ENCODE measurements around the gene SOS1. TPM values are rescaled to one million over a fixed set of nuclear protein-coding genes. Genes with fewer than 3 reads are reported as not detected.

SOS1 gene
- total and polyA plus RNA-seq, 2 of the 13 experiments (the other 11 are each of a cell fraction or from before 2014, with no cell fraction given), result 20.8 to 60.4 TPM

DNA sequence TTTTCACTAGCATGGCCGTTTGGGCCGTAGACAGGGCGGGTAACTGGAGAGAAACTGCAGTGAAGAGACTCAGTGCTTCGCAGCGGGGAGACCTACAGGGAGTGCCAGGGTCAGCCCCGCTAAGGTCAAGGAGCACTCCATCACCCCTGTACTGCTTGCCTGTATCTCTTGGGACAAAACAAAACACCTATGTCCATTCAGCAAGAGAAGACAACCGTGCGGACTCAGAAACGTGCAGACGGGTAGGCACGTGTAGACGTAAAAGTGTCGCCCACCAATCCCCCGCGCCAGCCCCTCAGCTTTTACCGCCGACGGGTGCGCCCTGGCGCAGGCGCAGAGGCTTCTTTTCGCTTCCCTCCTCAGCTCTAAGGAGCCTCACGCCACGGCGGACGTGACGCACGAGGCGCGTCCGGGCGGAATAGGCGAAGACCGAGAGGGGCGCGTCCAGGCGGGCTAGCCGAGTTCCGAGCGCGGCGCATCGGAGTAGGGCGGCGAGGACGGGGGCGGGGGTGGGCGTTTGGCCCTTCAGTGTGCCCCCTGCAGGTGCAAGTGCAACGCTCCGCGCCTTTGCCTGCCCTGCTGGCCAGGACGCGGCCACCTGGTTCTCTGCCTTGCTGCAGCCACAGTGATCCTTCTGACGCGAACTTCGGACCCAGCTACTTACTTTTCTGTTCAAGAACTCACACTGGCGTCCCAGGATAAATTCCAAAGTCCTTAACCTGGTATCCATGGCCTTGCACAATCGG is 3.3 kb upstream of the SOS1 start (continued):
- TF ChIP-seq, protein P1, sequence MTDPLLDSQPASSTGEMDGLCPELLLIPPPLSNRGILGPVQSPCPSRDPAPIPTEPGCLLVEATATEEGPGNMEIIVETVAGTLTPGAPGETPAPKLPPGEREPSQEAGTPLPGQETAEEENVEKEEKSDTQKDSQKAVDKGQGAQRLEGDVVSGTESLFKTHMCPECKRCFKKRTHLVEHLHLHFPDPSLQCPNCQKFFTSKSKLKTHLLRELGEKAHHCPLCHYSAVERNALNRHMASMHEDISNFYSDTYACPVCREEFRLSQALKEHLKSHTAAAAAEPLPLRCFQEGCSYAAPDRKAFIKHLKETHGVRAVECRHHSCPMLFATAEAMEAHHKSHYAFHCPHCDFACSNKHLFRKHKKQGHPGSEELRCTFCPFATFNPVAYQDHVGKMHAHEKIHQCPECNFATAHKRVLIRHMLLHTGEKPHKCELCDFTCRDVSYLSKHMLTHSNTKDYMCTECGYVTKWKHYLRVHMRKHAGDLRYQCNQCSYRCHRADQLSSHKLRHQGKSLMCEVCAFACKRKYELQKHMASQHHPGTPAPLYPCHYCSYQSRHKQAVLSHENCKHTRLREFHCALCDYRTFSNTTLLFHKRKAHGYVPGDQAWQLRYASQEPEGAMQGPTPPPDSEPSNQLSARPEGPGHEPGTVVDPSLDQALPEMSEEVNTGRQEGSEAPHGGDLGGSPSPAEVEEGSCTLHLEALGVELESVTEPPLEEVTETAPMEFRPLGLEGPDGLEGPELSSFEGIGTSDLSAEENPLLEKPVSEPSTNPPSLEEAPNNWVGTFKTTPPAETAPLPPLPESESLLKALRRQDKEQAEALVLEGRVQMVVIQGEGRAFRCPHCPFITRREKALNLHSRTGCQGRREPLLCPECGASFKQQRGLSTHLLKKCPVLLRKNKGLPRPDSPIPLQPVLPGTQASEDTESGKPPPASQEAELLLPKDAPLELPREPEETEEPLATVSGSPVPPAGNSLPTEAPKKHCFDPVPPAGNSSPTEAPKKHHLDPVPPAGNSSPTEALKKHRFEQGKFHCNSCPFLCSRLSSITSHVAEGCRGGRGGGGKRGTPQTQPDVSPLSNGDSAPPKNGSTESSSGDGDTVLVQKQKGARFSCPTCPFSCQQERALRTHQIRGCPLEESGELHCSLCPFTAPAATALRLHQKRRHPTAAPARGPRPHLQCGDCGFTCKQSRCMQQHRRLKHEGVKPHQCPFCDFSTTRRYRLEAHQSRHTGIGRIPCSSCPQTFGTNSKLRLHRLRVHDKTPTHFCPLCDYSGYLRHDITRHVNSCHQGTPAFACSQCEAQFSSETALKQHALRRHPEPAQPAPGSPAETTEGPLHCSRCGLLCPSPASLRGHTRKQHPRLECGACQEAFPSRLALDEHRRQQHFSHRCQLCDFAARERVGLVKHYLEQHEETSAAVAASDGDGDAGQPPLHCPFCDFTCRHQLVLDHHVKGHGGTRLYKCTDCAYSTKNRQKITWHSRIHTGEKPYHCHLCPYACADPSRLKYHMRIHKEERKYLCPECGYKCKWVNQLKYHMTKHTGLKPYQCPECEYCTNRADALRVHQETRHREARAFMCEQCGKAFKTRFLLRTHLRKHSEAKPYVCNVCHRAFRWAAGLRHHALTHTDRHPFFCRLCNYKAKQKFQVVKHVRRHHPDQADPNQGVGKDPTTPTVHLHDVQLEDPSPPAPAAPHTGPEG (CRISPR knock-in tag; IDR thresholded peaks at IDR 0.05), result no peak
- TF ChIP-seq, protein P2, sequence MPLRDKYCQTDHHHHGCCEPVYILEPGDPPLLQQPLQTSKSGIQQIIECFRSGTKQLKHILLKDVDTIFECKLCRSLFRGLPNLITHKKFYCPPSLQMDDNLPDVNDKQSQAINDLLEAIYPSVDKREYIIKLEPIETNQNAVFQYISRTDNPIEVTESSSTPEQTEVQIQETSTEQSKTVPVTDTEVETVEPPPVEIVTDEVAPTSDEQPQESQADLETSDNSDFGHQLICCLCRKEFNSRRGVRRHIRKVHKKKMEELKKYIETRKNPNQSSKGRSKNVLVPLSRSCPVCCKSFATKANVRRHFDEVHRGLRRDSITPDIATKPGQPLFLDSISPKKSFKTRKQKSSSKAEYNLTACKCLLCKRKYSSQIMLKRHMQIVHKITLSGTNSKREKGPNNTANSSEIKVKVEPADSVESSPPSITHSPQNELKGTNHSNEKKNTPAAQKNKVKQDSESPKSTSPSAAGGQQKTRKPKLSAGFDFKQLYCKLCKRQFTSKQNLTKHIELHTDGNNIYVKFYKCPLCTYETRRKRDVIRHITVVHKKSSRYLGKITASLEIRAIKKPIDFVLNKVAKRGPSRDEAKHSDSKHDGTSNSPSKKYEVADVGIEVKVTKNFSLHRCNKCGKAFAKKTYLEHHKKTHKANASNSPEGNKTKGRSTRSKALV (CRISPR knock-in tag; IDR thresholded peaks at IDR 0.05), result peak; percentile 81; the same call in 1 of the 2 replicates
- TF ChIP-seq, protein P3, sequence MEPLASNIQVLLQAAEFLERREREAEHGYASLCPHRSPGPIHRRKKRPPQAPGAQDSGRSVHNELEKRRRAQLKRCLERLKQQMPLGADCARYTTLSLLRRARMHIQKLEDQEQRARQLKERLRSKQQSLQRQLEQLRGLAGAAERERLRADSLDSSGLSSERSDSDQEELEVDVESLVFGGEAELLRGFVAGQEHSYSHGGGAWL (CRISPR knock-in tag; IDR thresholded peaks at IDR 0.05), result peak; percentile 90
- TF ChIP-seq ATM (IDR thresholded peaks at IDR 0.05; ENCODE audit: borderline replicate concordance), result no peak
- TF ChIP-seq ZFP1 (CRISPR knock-in tag; IDR thresholded peaks at IDR 0.05), result peak; percentile 92; the same call in 1 of the 2 replicates
- TF ChIP-seq, protein P4, sequence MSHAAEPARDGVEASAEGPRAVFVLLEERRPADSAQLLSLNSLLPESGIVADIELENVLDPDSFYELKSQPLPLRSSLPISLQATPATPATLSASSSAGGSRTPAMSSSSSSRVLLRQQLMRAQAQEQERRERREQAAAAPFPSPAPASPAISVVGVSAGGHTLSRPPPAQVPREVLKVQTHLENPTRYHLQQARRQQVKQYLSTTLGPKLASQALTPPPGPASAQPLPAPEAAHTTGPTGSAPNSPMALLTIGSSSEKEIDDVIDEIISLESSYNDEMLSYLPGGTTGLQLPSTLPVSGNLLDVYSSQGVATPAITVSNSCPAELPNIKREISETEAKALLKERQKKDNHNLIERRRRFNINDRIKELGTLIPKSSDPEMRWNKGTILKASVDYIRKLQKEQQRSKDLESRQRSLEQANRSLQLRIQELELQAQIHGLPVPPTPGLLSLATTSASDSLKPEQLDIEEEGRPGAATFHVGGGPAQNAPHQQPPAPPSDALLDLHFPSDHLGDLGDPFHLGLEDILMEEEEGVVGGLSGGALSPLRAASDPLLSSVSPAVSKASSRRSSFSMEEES (CRISPR knock-in tag; IDR thresholded peaks at IDR 0.05), result no peak
- peak; percentile 91 for TF ChIP-seq NR2C2 (CRISPR knock-in tag; IDR thresholded peaks at IDR 0.05; ENCODE audit: borderline replicate concordance)
- TF ChIP-seq TMF1 (CRISPR knock-in tag; IDR thresholded peaks at IDR 0.05; ENCODE audit: low read depth), result no peak; the same call in 1 of the 2 replicates
- TF ChIP-seq, protein P5, sequence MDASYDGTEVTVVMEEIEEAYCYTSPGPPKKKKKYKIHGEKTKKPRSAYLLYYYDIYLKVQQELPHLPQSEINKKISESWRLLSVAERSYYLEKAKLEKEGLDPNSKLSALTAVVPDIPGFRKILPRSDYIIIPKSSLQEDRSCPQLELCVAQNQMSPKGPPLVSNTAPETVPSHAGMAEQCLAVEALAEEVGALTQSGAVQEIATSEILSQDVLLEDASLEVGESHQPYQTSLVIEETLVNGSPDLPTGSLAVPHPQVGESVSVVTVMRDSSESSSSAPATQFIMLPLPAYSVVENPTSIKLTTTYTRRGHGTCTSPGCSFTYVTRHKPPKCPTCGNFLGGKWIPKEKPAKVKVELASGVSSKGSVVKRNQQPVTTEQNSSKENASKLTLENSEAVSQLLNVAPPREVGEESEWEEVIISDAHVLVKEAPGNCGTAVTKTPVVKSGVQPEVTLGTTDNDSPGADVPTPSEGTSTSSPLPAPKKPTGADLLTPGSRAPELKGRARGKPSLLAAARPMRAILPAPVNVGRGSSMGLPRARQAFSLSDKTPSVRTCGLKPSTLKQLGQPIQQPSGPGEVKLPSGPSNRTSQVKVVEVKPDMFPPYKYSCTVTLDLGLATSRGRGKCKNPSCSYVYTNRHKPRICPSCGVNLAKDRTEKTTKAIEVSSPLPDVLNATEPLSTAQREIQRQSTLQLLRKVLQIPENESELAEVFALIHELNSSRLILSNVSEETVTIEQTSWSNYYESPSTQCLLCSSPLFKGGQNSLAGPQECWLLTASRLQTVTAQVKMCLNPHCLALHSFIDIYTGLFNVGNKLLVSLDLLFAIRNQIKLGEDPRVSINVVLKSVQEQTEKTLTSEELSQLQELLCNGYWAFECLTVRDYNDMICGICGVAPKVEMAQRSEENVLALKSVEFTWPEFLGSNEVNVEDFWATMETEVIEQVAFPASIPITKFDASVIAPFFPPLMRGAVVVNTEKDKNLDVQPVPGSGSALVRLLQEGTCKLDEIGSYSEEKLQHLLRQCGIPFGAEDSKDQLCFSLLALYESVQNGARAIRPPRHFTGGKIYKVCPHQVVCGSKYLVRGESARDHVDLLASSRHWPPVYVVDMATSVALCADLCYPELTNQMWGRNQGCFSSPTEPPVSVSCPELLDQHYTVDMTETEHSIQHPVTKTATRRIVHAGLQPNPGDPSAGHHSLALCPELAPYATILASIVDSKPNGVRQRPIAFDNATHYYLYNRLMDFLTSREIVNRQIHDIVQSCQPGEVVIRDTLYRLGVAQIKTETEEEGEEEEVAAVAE (CRISPR knock-in tag; IDR thresholded peaks at IDR 0.05; ENCODE audit: borderline replicate concordance), result peak; percentile 90
- TF ChIP-seq, protein P6, sequence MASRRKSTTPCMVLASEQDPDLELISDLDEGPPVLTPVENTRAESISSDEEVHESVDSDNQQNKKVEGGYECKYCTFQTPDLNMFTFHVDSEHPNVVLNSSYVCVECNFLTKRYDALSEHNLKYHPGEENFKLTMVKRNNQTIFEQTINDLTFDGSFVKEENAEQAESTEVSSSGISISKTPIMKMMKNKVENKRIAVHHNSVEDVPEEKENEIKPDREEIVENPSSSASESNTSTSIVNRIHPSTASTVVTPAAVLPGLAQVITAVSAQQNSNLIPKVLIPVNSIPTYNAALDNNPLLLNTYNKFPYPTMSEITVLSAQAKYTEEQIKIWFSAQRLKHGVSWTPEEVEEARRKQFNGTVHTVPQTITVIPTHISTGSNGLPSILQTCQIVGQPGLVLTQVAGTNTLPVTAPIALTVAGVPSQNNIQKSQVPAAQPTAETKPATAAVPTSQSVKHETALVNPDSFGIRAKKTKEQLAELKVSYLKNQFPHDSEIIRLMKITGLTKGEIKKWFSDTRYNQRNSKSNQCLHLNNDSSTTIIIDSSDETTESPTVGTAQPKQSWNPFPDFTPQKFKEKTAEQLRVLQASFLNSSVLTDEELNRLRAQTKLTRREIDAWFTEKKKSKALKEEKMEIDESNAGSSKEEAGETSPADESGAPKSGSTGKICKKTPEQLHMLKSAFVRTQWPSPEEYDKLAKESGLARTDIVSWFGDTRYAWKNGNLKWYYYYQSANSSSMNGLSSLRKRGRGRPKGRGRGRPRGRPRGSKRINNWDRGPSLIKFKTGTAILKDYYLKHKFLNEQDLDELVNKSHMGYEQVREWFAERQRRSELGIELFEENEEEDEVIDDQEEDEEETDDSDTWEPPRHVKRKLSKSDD (CRISPR knock-in tag; IDR thresholded peaks at IDR 0.05; ENCODE audit: low read depth), result peak; percentile 96

Data from HepG2 (cell line).